ENCODE results near the gene SNTA1.

DNA sequence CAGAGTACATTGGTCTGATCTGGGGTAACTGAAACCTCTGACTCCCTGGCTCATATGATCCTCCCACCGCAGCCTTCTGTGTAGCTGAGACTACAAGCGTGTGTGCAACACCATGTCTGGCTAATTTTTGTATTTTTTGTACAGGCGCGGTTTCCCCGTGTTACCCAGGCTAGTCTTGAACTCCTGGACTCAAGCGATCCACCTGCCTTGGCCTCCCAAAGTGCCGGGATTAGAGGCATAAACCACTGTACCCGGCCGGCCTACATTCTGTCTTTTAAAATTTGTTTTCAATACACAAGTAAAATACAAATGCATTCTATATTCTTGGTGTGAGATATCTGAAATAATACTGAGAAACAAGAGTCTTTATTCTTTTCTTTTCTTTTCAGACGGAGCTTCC, 44.6 kb upstream of the SNTA1 start:
- no peak for TF ChIP-seq CTCF (IDR thresholded peaks at IDR 0.05; ENCODE audit: insufficient read depth, low read length)
- no peak for TF ChIP-seq POLR2AphosphoS5 (IDR thresholded peaks at IDR 0.05; ENCODE audit: low read depth)
- TF ChIP-seq SPI1 (IDR thresholded peaks at IDR 0.05; ENCODE audit: borderline replicate concordance, low read depth): no peak
- TF ChIP-seq, protein P1, sequence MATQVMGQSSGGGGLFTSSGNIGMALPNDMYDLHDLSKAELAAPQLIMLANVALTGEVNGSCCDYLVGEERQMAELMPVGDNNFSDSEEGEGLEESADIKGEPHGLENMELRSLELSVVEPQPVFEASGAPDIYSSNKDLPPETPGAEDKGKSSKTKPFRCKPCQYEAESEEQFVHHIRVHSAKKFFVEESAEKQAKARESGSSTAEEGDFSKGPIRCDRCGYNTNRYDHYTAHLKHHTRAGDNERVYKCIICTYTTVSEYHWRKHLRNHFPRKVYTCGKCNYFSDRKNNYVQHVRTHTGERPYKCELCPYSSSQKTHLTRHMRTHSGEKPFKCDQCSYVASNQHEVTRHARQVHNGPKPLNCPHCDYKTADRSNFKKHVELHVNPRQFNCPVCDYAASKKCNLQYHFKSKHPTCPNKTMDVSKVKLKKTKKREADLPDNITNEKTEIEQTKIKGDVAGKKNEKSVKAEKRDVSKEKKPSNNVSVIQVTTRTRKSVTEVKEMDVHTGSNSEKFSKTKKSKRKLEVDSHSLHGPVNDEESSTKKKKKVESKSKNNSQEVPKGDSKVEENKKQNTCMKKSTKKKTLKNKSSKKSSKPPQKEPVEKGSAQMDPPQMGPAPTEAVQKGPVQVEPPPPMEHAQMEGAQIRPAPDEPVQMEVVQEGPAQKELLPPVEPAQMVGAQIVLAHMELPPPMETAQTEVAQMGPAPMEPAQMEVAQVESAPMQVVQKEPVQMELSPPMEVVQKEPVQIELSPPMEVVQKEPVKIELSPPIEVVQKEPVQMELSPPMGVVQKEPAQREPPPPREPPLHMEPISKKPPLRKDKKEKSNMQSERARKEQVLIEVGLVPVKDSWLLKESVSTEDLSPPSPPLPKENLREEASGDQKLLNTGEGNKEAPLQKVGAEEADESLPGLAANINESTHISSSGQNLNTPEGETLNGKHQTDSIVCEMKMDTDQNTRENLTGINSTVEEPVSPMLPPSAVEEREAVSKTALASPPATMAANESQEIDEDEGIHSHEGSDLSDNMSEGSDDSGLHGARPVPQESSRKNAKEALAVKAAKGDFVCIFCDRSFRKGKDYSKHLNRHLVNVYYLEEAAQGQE (IDR thresholded peaks at IDR 0.05; ENCODE audit: insufficient replicate concordance, low read depth): no peak

Measured in HL-60 (cell line).